ENCODE data around the gene HS6ST1. TPM values are rescaled to one million over a fixed set of nuclear protein-coding genes. Genes with fewer than 3 reads are reported as not detected.

The HS6ST1 gene
- total and polyA plus RNA-seq, 2 of the 4 experiments (the other 2 are of a cell fraction) = 29.9 to 36.9 TPM

GRCh38 chr2:128326346-128326745, 7.7 kb upstream of the HS6ST1 start:
- Histone ChIP-seq H3K9me3 (ENCODE audit: control insufficient read depth, insufficient read depth, low read length) (no peaks in the 10 kb centered on the region), H4K91ac (ENCODE audit: insufficient read depth, low read depth, low read length) (no peak overlapping the region), H4K8ac (ENCODE audit: low read depth in 2 of 2, low read length in 2 of 2) (no peak overlapping the region), H4K5ac (ENCODE audit: low read depth, low read length) (no peak overlapping the region), H2AFZ (replicated peaks; ENCODE audit: low read length, poor library complexity) (no peak overlapping the region), H3K9ac (ENCODE audit: low read depth, low read length) (no peak overlapping the region), H2AK5ac (ENCODE audit: low read depth, low read length) (no peak overlapping the region), H3K14ac (replicated peaks; ENCODE audit: low read depth, low read length) (no peak overlapping the region), H3K79me1 (ENCODE audit: low read depth in 1 of 2, low read length in 2 of 2) (no peaks in the 10 kb centered on the region), H2BK120ac (ENCODE audit: low read depth, low read length) (no peak overlapping the region), H2BK20ac (ENCODE audit: low read depth, low read length) (no peak overlapping the region), H3K4ac (ENCODE audit: low read depth, low read length) (no peak overlapping the region), H3K23ac (ENCODE audit: low read depth, low read length) (no peak overlapping the region), H3K36me3 (ENCODE audit: control insufficient read depth, insufficient read depth, low read length) (no peaks in the 10 kb centered on the region), H2BK15ac (ENCODE audit: low read depth, low read length) (no peak overlapping the region), H2BK5ac (ENCODE audit: low read depth, low read length, poor library complexity, severe bottlenecking) (no peak overlapping the region), H3K4me2 (ENCODE audit: low read depth, low read length) (no peak overlapping the region), H4K20me1 (ENCODE audit: insufficient read depth, low read length) (no peaks in the 10 kb centered on the region), H2AK9ac (replicated peaks; ENCODE audit: low read depth, low read length, poor library complexity) (no peak overlapping the region), H3K18ac (ENCODE audit: low read depth, low read length) (no peak overlapping the region), H3K27me3 (ENCODE audit: control insufficient read depth, insufficient read depth, low read length) (no peaks in the 10 kb centered on the region), H3K56ac (ENCODE audit: extremely low read depth, insufficient read depth, low read length) (no peak overlapping the region), H3K9me1 (ENCODE audit: insufficient read depth, low read length) (peaks cover 4% of the 10 kb centered on the region; the same call in 1 of the 2 replicates), H3K27ac (ENCODE audit: insufficient read depth, low read length) (no peak overlapping the region), H3K4me1 (ENCODE audit: control insufficient read depth, insufficient read depth, low read length) (peaks cover 9% of the 10 kb centered on the region), H3K4me3 (ENCODE audit: insufficient read depth, low read depth, low read length) (no peak overlapping the region)
- no CpG with 5 or more reads among the region's 4 CpGs for WGBS, 2 experiments (ENCODE audit: extremely low coverage in 2 of 2, insufficient read length in 1 of 2)
- BruUV-seq (replicated peaks) = no TSS peak
- ChIA-PET POLR2A (ENCODE audit: unreplicated experiment) (no interaction called here), CTCF (no interaction called here)
- no peak for DNase-seq
- TF ChIP-seq ELK1 (IDR thresholded peaks at IDR 0.05; ENCODE audit: borderline replicate concordance, low read depth, low read length) = no peak
- TF ChIP-seq SMC3 (IDR thresholded peaks at IDR 0.05; ENCODE audit: low read depth, low read length) = no peak
- no peak for TF ChIP-seq MAFK (IDR thresholded peaks at IDR 0.05; ENCODE audit: low read depth, low read length)
- no peak for TF ChIP-seq MXI1 (IDR thresholded peaks at IDR 0.05; ENCODE audit: borderline replicate concordance, low read depth, low read length)
- no peak for TF ChIP-seq FOS (IDR thresholded peaks at IDR 0.05; ENCODE audit: low read depth, low read length)
- no peak for TF ChIP-seq CTCF (conservative IDR thresholded peaks at IDR 0.05; ENCODE audit: low read depth, low read length)
- TF ChIP-seq NFE2L2 (IDR thresholded peaks at IDR 0.05; ENCODE audit: low read depth, low read length) = no peak
- TF ChIP-seq POLR2A (IDR thresholded peaks at IDR 0.05; ENCODE audit: low read depth, low read length) = no peak
- intact Hi-C loops (cut with micrococcal nuclease) = no loop called here
- dilution Hi-C loops (cut with HindIII; ENCODE audit: low sequenced_read_pairs, unreplicated experiment) = no loop called here
- no peak for ATAC-seq (ENCODE audit: low read depth)
- in situ Hi-C loops (cut with MboI; ENCODE audit: low sequenced_read_pairs) = loop anchor here (10.0 kb wide), 4 partner anchors 208 to 428 kb away; no protein-coding TSS in a partner anchor

Data from IMR-90 (cell line).